HG03025 (cell line): ENCODE results near the gene GPLD1.
"Not testable (repeated sequence)": the region's sequence is repeated elsewhere in the genome, so short reads cannot be mapped to it uniquely, and the experiment has no call there.

Experiments used
- ATAC-seq: cut with Tn5 transposase; IDR thresholded peaks from one replicate; pipeline ENCODE4 v1.9.1; 2021; ENCODE audit warnings: mild to moderate bottlenecking, moderate library complexity; ENCODE audit not compliant: unreplicated experiment, low FRiP score

The GPLD1 gene

GRCh38 chr6:24426729-24427446, 62.5 kb downstream of the GPLD1 start:
- ATAC-seq: no peak

- no peak for ATAC-seq
Observed at GRCh38 chr6:24425091-24425490, 64.3 kb downstream of the GPLD1 start.

- ATAC-seq: no peak
Observed at GRCh38 chr6:24419526-24419925, 69.9 kb downstream of the GPLD1 start.

GRCh38 chr6:24415753-24416152, 73.6 kb downstream of the GPLD1 start:
- ATAC-seq: no peak

GRCh38 chr6:24414531-24414930, 74.8 kb downstream of the GPLD1 start:
- ATAC-seq: not testable (repeated sequence)

GRCh38 chr6:24412294-24412693, 77.1 kb downstream of the GPLD1 start:
- no peak for ATAC-seq

- no peak for ATAC-seq
Observed at GRCh38 chr6:24410622-24411021, 78.8 kb downstream of the GPLD1 start.

- peak; percentile 93 for ATAC-seq
Observed at GRCh38 chr6:24408719-24409410, 80.5 kb downstream of the GPLD1 start.

- no peak for ATAC-seq
Observed at GRCh38 chr6:24405262-24405661, 84.1 kb downstream of the GPLD1 start.

GRCh38 chr6:24403501-24403824, 85.9 kb downstream of the GPLD1 start:
- ATAC-seq: no peak

- peak; percentile 98 for ATAC-seq
Observed at GRCh38 chr6:24402697-24403500, 86.5 kb downstream of the GPLD1 start, which contains the start of gene MRS2. Gene MRS2 (plus strand): TSS chr6:24402936. CDS start chr6:24403047, 111 bp downstream.

GRCh38 chr6:24401458-24401857, 87.9 kb downstream of the GPLD1 start:
- no peak for ATAC-seq

GRCh38 chr6:24400045-24401039, 89.0 kb downstream of the GPLD1 start:
- not testable (repeated sequence) for ATAC-seq

- no peak for ATAC-seq
Observed at GRCh38 chr6:24397631-24398030, 91.7 kb downstream of the GPLD1 start.

GRCh38 chr6:24396824-24397223, 92.6 kb downstream of the GPLD1 start:
- ATAC-seq: no peak

GRCh38 chr6:24394780-24395437, 94.5 kb downstream of the GPLD1 start:
- no peak for ATAC-seq

- ATAC-seq: no peak
Observed at GRCh38 chr6:24394061-24394779, 95.2 kb downstream of the GPLD1 start.

- ATAC-seq: peak; percentile 78
Observed at GRCh38 chr6:24391756-24392405, 97.5 kb downstream of the GPLD1 start.
